GM23338 (cell line): Measurements from ENCODE around the gene IL17C. TPM values are rescaled to one million over a fixed set of nuclear protein-coding genes. Genes with fewer than 3 reads are reported as not detected.

ENCODE experiments used
- ATAC-seq: fragments of 200-7000 bp; cut with Tn5 transposase; 3 replicates; pipeline ENCODE4 v1.9.1; 2020
- DNase-seq: peaks from one replicate; pipeline ENCODE4 v3.0.0-alpha.2; 2015; ENCODE audit warnings: low spot score
- H2AFZ ChIP-seq: fragments of 200-600 bp; sonication (generic); 2 replicates; pipeline ENCODE4 v1.8.0; 2016; ENCODE audit warnings: antibody characterized with exemption, mild to moderate bottlenecking, moderate library complexity
- H3F3A ChIP-seq: fragments of 200-600 bp; sonication (generic); replicated peaks from 2 replicates; pipeline ENCODE4 v1.8.0; 2017; ENCODE audit warnings: antibody characterized with exemption, mixed run types, low read depth
- H3K27ac ChIP-seq: fragments of 200-600 bp; sonication (generic); 2 replicates; pipeline ENCODE4 v1.6.1; 2016; ENCODE audit warnings: low read depth
- H3K27me3 ChIP-seq: fragments of 200-600 bp; sonication (generic); 2 replicates; pipeline ENCODE4 v1.8.0; 2016; ENCODE audit warnings: mild to moderate bottlenecking, mixed run types, moderate library complexity; ENCODE audit not compliant: insufficient read depth
- H3K36me3 ChIP-seq: fragments of 200-600 bp; sonication (generic); 2 replicates; pipeline ENCODE4 v1.8.0; 2016; ENCODE audit warnings: mild to moderate bottlenecking; ENCODE audit not compliant: insufficient read depth
- H3K4me1 ChIP-seq: fragments of 200-600 bp; sonication (generic); 2 replicates; pipeline ENCODE4 v1.8.0; 2016; ENCODE audit warnings: mild to moderate bottlenecking, moderate library complexity; ENCODE audit not compliant: insufficient read depth
- H3K4me2 ChIP-seq: fragments of 200-600 bp; sonication (generic); 2 replicates; pipeline ENCODE4 v1.7.1; 2017; ENCODE audit warnings: mixed run types
- H3K4me3 ChIP-seq: fragments of 200-600 bp; sonication (generic); 2 replicates; pipeline ENCODE4 v1.6.1; 2016; ENCODE audit warnings: mixed run types
- H3K79me2 ChIP-seq: fragments of 200-600 bp; sonication (generic); replicated peaks from 2 replicates; pipeline ENCODE4 v1.8.0; 2017; ENCODE audit warnings: mild to moderate bottlenecking; ENCODE audit not compliant: insufficient read depth
- H3K9me2 ChIP-seq: fragments of 200-600 bp; sonication (generic); 2 replicates; pipeline ENCODE4 v1.8.0; 2017; ENCODE audit not compliant: insufficient read depth
- H4K20me1 ChIP-seq: fragments of 200-600 bp; sonication (generic); replicated peaks from 2 replicates; pipeline ENCODE4 v1.8.0; 2017; ENCODE audit warnings: mild to moderate bottlenecking; ENCODE audit not compliant: insufficient read depth
- H3K27ac Mint-ChIP-seq: 2 replicates; pipeline ENCODE4 v1.8.0; 2020; ENCODE audit warnings: inconsistent platforms, mild to moderate bottlenecking, moderate library complexity, mixed read lengths
- H3K27me3 Mint-ChIP-seq: 3 replicates; pipeline ENCODE4 v1.8.0; 2022; ENCODE audit warnings: low read depth, mild to moderate bottlenecking, moderate library complexity, mixed read lengths, inconsistent platforms; ENCODE audit not compliant: insufficient read depth, poor library complexity
- H3K36me3 Mint-ChIP-seq: 3 replicates; pipeline ENCODE4 v1.8.0; 2021; ENCODE audit warnings: low read depth, mild to moderate bottlenecking, inconsistent platforms, moderate library complexity, mixed read lengths
- H3K4me1 Mint-ChIP-seq: 3 replicates; pipeline ENCODE4 v1.8.0; 2020; ENCODE audit warnings: mild to moderate bottlenecking, inconsistent platforms, mixed read lengths
- H3K4me3 Mint-ChIP-seq: 3 replicates; pipeline ENCODE4 v1.8.0; 2021; ENCODE audit warnings: moderate library complexity, mild to moderate bottlenecking, inconsistent platforms, mixed read lengths
- H3K9me3 Mint-ChIP-seq: 3 replicates; pipeline ENCODE4 v1.8.0; 2020; ENCODE audit warnings: moderate library complexity, mild to moderate bottlenecking, inconsistent platforms, mixed read lengths
- EZH2 ChIP-seq: fragments of 200-600 bp; sonication (generic); IDR thresholded peaks from one replicate; pipeline ENCODE4 v1.8.0; 2017; ENCODE audit warnings: antibody characterized with exemption, mild to moderate bottlenecking, low read depth; ENCODE audit not compliant: unreplicated experiment
- EZH2phosphoT487 ChIP-seq: fragments of 200-600 bp; sonication (generic); IDR thresholded peaks from one replicate; pipeline ENCODE4 v1.8.1; 2018; ENCODE audit warnings: antibody characterized with exemption; ENCODE audit not compliant: unreplicated experiment
- JUNB ChIP-seq: IDR thresholded peaks from one replicate; pipeline ENCODE4 v1.6.1; 2016; ENCODE audit warnings: antibody characterized with exemption; ENCODE audit not compliant: unreplicated experiment
- NANOG ChIP-seq: IDR thresholded peaks from 2 replicates; pipeline ENCODE4 v1.6.1; 2016; ENCODE audit warnings: antibody characterized with exemption, borderline replicate concordance
- POLR2AphosphoS5 ChIP-seq: IDR thresholded peaks from 2 replicates; pipeline ENCODE4 v1.6.1; 2016; ENCODE audit warnings: antibody characterized with exemption, low read depth
- STAT1 ChIP-seq: IDR thresholded peaks from one replicate; pipeline ENCODE4 v1.6.1; 2016; ENCODE audit warnings: antibody characterized with exemption; ENCODE audit not compliant: unreplicated experiment
- ZNF331 ChIP-seq: fragments of 250-450 bp; sonication (Bioruptor Pico); IDR thresholded peaks from 2 replicates; pipeline ENCODE4 v1.5.0; 2020; ENCODE audit warnings: low read depth, mild to moderate bottlenecking, moderate library complexity
- polyA plus RNA-seq: library from polyadenylated mRNA; unstranded; fragments of >200 nt; fragmentation: Nextera tagmentation; extraction: Ambion mirVana; gene quantifications from 2 replicates; pipeline ENCODE4 v1.2.1, GENCODE V29; 2016
- total RNA-seq: library from RNA; depleted of rRNA; stranded (reverse); fragments of >200 nt; shearing (Covaris generic); gene quantifications from 2 replicates; pipeline ENCODE4 v1.2.3, GENCODE V29; 2014
- TF ChIP-seq, protein P1 (sequence below): fragments of 250-450 bp; sonication (Bioruptor Pico); IDR thresholded peaks from 2 replicates; pipeline ENCODE4 v1.5.0; 2020; ENCODE audit warnings: mild to moderate bottlenecking, moderate library complexity
- TF ChIP-seq, protein P2 (sequence below): IDR thresholded peaks from one replicate; pipeline ENCODE4 v1.6.1; 2018; ENCODE audit warnings: antibody characterized with exemption; ENCODE audit not compliant: unreplicated experiment
- TF ChIP-seq, protein P3 (sequence below), 2 experiments: fragments of 200-600 bp in 1 of 2; sonication (generic) in 1 of 2; conservative IDR thresholded peaks; 2 replicates each; pipeline versions ENCODE4 v1.5.1 to v1.6.1; 2016 to 2017; ENCODE audit warnings: antibody characterized with exemption in 2 of 2, low read depth in 2 of 2, mild to moderate bottlenecking in 2 of 2, moderate library complexity in 1 of 2
- TF ChIP-seq, protein P4 (sequence below): IDR thresholded peaks from 2 replicates; pipeline ENCODE4 v1.6.1; 2016; ENCODE audit warnings: antibody characterized with exemption

The IL17C gene
- total and polyA plus RNA-seq, 2 experiments from 2014 or later, result 2.7 to 3.9 TPM

DNA sequence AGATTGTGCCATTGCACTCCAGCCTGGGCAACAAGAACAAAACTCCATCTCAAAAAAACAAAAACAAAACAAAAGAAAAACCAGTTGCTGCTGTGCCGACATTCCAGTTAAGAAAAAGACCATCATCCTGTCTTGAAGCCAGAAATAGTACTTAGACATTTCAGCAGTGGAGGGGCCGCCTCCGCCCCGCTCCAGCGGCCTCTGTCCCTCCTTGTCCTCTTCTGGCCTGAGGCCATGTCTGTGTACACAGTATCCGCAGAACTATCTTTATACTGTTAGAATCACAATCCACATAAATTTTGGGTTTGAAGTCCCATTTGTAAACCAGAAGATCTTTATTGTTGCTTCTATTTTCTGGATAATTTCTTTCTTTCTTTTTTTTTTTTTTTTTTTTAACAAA, 43.3 kb upstream of the IL17C start (continued):
- TF ChIP-seq, protein P1, sequence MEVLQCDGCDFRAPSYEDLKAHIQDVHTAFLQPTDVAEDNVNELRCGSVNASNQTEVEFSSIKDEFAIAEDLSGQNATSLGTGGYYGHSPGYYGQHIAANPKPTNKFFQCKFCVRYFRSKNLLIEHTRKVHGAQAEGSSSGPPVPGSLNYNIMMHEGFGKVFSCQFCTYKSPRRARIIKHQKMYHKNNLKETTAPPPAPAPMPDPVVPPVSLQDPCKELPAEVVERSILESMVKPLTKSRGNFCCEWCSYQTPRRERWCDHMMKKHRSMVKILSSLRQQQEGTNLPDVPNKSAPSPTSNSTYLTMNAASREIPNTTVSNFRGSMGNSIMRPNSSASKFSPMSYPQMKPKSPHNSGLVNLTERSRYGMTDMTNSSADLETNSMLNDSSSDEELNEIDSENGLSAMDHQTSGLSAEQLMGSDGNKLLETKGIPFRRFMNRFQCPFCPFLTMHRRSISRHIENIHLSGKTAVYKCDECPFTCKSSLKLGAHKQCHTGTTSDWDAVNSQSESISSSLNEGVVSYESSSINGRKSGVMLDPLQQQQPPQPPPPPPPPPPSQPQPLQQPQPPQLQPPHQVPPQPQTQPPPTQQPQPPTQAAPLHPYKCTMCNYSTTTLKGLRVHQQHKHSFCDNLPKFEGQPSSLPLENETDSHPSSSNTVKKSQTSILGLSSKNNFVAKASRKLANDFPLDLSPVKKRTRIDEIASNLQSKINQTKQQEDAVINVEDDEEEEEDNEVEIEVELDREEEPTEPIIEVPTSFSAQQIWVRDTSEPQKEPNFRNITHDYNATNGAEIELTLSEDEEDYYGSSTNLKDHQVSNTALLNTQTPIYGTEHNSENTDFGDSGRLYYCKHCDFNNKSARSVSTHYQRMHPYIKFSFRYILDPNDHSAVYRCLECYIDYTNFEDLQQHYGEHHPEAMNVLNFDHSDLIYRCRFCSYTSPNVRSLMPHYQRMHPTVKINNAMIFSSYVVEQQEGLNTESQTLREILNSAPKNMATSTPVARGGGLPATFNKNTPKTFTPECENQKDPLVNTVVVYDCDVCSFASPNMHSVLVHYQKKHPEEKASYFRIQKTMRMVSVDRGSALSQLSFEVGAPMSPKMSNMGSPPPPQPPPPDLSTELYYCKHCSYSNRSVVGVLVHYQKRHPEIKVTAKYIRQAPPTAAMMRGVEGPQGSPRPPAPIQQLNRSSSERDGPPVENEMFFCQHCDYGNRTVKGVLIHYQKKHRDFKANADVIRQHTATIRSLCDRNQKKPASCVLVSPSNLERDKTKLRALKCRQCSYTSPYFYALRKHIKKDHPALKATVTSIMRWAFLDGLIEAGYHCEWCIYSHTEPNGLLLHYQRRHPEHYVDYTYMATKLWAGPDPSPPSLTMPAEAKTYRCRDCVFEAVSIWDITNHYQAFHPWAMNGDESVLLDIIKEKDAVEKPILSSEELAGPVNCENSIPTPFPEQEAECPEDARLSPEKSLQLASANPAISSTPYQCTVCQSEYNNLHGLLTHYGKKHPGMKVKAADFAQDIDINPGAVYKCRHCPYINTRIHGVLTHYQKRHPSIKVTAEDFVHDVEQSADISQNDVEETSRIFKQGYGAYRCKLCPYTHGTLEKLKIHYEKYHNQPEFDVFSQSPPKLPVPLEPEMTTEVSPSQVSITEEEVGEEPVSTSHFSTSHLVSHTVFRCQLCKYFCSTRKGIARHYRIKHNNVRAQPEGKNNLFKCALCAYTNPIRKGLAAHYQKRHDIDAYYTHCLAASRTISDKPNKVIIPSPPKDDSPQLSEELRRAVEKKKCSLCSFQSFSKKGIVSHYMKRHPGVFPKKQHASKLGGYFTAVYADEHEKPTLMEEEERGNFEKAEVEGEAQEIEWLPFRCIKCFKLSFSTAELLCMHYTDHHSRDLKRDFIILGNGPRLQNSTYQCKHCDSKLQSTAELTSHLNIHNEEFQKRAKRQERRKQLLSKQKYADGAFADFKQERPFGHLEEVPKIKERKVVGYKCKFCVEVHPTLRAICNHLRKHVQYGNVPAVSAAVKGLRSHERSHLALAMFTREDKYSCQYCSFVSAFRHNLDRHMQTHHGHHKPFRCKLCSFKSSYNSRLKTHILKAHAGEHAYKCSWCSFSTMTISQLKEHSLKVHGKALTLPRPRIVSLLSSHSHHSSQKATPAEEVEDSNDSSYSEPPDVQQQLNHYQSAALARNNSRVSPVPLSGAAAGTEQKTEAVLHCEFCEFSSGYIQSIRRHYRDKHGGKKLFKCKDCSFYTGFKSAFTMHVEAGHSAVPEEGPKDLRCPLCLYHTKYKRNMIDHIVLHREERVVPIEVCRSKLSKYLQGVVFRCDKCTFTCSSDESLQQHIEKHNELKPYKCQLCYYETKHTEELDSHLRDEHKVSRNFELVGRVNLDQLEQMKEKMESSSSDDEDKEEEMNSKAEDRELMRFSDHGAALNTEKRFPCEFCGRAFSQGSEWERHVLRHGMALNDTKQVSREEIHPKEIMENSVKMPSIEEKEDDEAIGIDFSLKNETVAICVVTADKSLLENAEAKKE (CRISPR knock-in tag), result no peak

DNA sequence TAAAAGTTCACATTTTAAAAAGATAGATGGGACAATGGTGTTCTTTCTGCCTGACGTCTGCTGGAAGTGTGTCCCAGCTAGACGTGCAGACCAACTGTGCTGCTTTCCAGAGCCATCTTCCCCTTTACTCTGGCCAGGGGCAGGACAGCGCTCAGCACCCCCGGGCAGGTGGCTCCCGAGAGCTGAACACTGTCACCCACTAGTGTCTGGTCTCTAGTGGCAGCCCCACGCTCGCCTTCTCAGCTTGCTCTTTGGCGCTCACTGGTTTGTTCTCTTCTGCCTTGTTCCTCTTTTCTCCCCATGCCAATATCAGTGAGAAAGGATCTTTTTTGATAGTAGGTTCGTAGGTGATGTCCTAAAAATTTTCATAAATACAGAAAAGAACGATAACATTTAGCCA, 42.5 kb upstream of the IL17C start:
- Mint-ChIP-seq H3K27me3 (peaks cover 4% of the 10 kb centered on the region), H3K36me3 (peaks cover 39% of the 10 kb centered on the region), H3K9me3 (no peaks in the 10 kb centered on the region), H3K27ac (no peak overlapping the region), H3K4me1 (peaks cover 17% of the 10 kb centered on the region), H3K4me3 (no peak overlapping the region)
- Histone ChIP-seq H3K4me3 (no peak overlapping the region), H3K79me2 (peaks cover 37% of the 10 kb centered on the region; the same call in 1 of the 2 replicates), H3K27ac (no peak overlapping the region; the same call in 1 of the 2 replicates), H4K20me1 (peaks cover 24% of the 10 kb centered on the region; the same call in 1 of the 2 replicates), H3K4me1 (no peaks in the 10 kb centered on the region), H3F3A (peaks cover 8% of the 10 kb centered on the region; the same call in 1 of the 2 replicates), H3K36me3 (peaks cover 18% of the 10 kb centered on the region), H3K4me2 (no peak overlapping the region), H3K9me2 (no peaks in the 10 kb centered on the region), H3K27me3 (no peaks in the 10 kb centered on the region), H2AFZ (no peak overlapping the region)
- no peak for DNase-seq
- no peak for ATAC-seq
- TF ChIP-seq STAT1 (no peak), JUNB (no peak), POLR2AphosphoS5 (no peak), ZNF331 (CRISPR knock-in tag) (no peak), EZH2 (no peak), NANOG (no peak), EZH2phosphoT487 (no peak)
- TF ChIP-seq, protein P2, sequence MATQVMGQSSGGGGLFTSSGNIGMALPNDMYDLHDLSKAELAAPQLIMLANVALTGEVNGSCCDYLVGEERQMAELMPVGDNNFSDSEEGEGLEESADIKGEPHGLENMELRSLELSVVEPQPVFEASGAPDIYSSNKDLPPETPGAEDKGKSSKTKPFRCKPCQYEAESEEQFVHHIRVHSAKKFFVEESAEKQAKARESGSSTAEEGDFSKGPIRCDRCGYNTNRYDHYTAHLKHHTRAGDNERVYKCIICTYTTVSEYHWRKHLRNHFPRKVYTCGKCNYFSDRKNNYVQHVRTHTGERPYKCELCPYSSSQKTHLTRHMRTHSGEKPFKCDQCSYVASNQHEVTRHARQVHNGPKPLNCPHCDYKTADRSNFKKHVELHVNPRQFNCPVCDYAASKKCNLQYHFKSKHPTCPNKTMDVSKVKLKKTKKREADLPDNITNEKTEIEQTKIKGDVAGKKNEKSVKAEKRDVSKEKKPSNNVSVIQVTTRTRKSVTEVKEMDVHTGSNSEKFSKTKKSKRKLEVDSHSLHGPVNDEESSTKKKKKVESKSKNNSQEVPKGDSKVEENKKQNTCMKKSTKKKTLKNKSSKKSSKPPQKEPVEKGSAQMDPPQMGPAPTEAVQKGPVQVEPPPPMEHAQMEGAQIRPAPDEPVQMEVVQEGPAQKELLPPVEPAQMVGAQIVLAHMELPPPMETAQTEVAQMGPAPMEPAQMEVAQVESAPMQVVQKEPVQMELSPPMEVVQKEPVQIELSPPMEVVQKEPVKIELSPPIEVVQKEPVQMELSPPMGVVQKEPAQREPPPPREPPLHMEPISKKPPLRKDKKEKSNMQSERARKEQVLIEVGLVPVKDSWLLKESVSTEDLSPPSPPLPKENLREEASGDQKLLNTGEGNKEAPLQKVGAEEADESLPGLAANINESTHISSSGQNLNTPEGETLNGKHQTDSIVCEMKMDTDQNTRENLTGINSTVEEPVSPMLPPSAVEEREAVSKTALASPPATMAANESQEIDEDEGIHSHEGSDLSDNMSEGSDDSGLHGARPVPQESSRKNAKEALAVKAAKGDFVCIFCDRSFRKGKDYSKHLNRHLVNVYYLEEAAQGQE, result no peak
- TF ChIP-seq, protein P3, sequence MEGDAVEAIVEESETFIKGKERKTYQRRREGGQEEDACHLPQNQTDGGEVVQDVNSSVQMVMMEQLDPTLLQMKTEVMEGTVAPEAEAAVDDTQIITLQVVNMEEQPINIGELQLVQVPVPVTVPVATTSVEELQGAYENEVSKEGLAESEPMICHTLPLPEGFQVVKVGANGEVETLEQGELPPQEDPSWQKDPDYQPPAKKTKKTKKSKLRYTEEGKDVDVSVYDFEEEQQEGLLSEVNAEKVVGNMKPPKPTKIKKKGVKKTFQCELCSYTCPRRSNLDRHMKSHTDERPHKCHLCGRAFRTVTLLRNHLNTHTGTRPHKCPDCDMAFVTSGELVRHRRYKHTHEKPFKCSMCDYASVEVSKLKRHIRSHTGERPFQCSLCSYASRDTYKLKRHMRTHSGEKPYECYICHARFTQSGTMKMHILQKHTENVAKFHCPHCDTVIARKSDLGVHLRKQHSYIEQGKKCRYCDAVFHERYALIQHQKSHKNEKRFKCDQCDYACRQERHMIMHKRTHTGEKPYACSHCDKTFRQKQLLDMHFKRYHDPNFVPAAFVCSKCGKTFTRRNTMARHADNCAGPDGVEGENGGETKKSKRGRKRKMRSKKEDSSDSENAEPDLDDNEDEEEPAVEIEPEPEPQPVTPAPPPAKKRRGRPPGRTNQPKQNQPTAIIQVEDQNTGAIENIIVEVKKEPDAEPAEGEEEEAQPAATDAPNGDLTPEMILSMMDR (conservative IDR thresholded peaks at IDR 0.05; ENCODE audit: low read depth in 2 of 2), result no peak
- TF ChIP-seq, protein P4, sequence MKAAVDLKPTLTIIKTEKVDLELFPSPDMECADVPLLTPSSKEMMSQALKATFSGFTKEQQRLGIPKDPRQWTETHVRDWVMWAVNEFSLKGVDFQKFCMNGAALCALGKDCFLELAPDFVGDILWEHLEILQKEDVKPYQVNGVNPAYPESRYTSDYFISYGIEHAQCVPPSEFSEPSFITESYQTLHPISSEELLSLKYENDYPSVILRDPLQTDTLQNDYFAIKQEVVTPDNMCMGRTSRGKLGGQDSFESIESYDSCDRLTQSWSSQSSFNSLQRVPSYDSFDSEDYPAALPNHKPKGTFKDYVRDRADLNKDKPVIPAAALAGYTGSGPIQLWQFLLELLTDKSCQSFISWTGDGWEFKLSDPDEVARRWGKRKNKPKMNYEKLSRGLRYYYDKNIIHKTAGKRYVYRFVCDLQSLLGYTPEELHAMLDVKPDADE, result no peak
